Endothelial cell of hepatic sinusoid (primary cell): Measurements from ENCODE around the gene OTOP3.
"Not testable (repeated sequence)": the region's sequence is repeated elsewhere in the genome, so short reads cannot be mapped to it uniquely, and the experiment has no call there.

Experiments
- in situ Hi-C: cut with HindIII; loops from 2 replicates; pipeline ENCODE4 v1.10.0; 2017; ENCODE audit warnings: low sequenced_read_pairs

OTOP3 gene

DNA sequence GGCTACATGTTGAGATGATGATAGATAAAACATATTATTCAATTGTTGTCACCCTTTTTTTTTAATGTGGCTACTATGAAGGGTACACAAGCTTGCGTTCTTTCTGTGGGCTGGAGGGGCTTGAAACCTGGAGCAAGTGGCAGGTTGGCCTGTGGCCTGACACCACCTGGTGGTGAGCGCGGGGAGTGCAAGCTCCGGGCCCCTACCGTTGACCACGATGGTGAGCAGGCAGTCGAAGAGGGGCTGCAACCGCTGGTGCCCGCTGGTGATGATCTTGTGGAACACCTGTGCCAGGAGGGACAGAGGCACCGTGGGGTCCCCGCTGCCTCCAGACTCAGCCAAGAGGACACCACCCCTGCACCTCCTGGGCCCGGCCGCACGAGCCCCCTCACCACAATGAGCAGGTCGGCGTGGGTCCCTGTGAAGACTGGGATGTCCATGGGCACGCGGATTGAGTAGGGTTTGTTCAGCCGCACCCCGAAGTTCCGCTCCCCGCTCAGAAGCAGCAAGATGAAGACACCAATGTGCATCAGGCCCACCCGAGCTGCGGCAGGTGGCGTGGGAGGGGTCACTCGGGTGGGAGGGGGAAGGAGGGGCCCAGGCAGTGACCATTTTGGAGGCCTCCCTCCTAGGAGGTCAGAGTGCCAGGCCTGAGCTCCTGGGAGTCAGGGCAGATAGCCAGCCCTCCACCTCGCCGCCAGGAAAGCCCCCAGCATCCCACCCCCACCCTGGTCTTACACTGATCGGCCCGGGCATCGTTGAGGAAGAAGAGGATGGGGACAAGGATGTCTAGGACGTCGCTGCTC, 22.4 kb downstream of the OTOP3 start:
- in situ Hi-C loops = loop anchor here (5.0 kb wide), 1 partner anchor 59 kb away; no protein-coding TSS in a partner anchor

DNA sequence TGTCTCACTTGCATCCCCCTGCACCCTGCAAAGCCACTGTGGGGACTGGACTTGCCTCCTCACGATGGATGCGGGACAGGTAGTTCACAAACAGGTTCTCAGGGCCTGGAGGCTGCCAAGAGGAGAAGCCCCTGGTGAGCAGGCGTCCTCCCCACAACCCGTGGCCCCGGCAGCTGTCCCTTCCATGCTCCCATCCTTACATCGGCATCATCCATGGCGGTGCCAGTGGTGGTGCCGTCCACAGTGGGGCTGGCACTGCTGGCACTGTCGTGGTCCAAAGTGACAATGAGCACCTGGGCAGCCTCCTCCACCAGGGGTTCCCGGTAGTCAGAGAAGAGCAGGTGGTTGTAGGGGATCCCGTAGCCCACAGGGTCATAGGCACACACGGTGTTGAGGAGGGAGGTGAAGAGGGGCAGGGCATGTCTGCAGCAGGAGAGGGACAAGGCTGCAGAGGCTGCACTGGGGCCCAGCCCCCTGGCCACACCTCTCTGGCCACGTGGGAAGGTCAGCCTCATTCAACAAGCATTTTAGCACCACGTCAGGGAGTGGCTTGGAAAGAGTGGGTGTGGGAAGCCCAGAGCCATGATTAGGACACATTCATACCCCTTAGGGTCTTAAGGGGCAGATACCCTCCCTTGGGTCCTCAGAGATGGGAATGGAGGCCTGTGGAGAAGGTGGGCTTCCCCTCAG, 24.3 kb downstream of the OTOP3 start:
- in situ Hi-C loops = loop anchor here (5.0 kb wide), 1 partner anchor 57 kb away; no protein-coding TSS in a partner anchor

DNA sequence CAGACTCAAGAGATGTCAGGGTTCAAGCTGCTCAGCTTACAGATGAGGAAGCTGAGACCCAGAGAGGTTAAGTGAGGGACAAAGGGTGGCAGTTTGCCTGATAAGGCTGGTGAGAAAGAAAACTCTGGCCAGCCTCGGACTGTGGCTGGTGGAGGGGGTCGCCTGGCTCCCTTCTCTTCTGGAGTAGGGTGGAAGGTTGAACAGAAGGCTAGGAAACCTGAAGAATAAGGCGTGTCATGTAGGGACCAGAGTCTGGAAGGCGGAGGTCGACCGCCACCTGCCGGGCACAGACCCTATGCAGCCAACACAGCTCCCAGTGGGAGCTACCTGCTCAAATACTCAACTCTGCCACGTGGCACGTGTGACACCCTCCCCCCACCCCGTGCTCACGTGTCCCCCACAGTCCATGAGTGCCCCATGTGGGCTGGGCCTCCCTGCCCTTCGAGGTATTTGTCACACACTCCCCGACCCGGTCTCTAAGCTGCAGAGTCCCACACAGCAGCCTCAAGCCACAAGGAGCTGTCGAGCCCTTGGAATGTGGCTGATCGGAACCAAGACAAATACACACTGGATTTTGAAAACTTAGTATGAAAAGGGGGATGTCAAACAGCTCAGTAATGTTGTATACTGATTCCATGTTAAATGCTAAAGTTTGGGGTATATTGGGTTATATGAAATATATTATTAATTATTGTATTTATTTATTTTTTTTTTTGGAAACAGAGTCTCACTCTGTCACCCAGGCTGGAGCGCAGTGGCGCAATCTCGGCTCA, 25.1 kb downstream of the OTOP3 start:
- in situ Hi-C loops = no loop called here

DNA sequence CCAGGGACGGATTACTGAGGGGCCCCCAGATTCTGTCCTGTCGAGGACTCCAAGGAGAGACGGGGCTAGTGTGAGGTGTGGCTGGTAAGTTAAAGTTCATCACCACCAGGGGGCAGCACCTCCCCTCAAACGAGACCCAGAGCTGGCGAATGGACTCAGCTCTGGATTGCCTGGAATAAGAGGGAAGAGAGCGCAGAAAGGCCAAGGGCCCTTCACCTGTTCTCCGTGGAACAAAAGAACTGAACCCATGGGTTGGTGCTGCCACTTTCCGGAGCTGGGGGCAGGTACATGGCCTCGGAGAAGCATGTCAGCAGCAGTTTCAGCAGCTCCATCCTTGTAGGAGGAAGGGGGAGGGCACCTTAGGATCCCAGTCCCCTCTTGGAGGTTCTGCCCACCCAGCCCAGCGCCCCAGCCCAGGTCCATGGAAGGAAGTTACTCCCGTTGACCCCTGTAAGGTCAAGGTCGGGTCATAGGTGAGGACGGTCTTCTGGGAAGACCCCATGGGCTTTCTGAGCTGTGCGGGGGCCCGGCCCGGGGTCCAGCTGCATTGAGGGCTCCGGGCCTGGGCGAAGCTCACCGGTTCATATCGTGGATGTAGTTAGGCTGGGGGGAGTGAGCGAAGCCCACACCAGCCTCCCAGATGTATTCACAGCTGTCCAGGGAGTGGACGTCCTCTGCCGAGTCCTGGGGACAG, 26.1 kb downstream of the OTOP3 start:
- in situ Hi-C loops = no loop called here

DNA sequence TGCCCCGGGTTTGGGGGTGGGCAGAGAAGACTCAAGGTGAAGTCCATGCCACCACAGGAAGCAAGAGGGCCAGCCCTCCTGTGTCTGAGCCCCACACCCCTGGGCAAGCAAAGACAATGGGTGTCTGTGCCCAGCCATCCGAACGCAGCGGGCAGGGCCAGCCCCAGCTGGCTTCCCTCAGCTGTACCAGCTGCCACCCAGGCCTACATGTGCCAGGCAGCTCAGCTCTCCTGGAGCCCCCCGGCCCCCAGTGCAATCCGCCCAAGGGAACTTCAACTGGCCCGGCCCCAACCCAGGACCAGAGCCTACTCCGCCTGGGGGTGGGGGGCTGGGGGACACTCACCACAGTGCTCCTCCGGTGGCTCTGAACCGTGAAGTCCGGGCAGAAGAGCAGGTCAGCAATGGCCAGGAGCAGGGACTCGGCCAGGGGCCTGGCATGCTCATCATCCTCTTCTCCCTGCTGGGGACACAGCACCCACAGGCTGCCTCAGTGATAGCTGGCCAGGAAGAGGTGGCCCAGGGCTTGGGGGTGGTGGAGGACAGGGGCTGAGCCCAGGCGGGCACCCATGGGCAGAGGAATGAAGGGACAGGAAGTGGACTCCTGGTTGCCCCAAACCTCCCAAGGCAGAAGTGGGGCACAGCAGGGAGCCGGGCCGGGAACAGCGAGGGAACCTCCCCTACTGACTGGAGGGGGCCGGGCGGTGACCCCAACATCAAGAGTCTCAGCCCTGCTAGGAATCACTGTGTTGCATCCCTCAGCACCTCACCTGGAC, 27.1 kb downstream of the OTOP3 start:
- in situ Hi-C loops = no loop called here

DNA sequence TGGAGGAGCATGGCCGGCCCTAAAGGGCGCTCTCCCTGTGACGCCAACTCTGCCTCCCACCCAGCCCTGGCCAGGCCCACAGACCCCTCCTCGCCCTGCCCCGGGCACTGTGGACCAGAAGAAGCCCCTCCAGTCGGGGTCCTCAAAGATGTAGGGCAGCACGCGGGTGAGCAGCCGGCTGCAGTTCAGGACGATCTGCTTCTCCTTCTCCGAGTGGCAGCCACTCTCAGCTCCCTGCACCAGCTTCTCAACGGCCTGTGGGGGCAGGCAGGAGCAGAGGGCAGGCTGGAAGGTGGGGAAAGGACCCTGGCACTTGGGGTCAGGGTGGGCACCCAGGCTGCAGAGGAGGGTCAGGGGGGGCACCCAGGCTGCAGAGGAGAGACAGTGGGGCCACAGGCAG, 28.0 kb downstream of the OTOP3 start:
- in situ Hi-C loops = no loop called here

DNA sequence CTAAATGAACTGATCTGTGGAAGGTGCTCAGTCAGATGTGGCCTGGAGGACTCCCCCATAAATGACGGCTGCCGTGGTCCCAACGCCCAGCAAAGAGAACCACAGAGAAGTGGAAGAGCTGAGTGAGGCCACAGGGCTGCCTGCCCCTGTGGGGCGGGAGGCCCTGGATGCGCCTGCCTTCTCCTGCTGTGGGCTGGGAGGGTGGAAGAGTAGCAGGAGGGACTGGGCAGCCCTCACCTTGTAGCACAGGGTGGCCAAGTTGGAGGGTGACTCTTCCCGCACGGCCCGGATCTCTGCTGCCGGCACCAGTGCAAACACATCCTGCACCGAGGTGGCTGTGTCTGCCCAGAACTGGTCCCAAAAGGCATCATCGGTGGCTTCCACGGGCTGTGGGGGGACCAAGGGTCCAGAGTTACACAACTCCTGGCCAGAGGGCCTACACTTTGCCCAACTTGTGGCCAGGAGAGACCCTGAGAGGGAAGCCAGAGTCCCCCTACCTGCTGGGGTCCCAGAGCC, 28.6 kb downstream of the OTOP3 start:
- in situ Hi-C loops = no loop called here

DNA sequence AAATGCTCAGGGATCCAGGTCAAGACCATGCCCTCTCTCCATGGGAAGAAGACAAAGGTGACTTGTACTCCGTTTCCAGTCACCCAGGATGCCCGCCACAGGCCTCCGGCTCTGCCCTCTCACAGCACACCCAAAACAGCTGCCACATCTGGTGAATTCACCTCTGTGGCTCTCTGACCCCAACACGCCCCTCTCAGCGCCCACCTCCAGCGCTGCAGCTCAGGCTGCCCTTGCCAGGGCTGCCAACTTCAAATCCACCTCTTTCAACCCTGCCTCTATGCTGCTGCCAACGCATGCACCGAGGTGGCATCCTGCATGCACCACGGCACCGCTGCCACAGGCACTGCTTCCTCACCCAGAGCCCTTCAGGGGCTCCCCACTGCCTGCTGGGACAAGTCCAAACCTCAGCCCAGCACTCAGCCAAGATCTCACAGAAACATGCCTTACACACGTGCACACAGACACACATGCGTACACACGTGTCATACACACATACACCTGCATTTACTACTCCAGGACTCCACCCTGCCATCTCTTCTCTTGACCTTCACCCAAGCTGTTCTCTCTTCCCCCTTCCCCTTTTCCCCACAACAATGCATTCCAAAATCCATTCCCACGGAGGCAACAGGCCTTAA, 29.4 kb downstream of the OTOP3 start:
- in situ Hi-C loops = no loop called here

DNA sequence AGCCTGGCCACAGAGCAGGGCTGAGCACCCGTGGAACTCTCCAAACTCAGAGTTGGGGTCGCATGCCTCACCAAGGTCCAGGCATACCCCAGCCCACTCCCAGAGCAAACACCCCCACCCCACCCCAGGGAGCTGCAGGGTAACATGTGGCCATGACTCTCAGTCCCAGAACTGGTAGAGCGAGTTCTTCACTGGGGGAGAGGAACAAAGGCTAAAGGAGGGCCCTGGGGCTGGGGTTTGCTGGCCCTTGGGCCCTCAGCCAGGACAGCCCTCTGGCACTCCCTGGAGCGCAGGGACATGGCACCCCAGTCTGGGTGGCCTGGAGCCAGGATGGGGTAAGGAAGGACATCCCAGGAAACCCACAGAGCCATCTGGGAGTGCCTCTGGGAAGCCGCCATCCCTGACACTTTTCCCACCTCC, 32.7 kb downstream of the OTOP3 start:
- in situ Hi-C loops = no loop called here

DNA sequence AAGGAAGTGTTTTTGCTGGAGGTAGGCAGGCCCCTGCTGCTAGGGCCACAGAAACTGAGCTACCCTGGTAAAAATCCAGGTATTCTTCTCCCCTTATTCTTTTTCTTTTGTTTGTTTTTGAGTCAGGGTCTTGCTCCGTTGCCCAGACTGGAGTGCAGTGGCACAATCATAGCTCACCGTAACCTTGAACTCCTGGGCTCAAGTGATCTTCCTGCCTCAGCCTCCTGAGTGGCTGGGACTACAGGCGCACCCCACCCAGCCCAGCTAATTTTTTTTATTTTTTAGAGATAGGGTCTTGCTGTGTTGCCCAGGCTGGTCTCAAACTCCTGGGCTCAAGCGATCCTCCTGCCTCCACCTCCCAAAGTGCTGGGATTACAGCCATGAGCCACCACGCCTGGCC, 33.8 kb downstream of the OTOP3 start:
- in situ Hi-C loops = not testable (repeated sequence)

DNA sequence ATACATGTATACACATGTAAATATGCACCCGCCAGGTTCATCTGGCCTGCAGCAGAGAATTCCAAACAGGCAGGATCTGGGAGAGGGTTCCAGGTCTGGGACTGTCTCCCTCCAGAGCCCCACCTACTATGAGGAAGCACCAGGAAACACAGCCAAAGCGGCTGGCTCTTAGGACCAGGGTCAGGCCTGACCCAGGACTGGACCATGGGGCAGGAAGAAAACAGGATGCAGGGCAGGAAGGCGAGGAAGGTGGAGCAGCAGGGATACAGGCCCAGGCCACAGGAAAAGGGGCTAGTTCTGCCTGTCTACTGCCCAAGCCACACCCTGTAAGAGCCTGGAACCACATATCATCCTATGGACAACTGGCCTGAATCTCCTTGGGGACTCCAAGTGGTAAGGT, 34.7 kb downstream of the OTOP3 start:
- in situ Hi-C loops = no loop called here

DNA sequence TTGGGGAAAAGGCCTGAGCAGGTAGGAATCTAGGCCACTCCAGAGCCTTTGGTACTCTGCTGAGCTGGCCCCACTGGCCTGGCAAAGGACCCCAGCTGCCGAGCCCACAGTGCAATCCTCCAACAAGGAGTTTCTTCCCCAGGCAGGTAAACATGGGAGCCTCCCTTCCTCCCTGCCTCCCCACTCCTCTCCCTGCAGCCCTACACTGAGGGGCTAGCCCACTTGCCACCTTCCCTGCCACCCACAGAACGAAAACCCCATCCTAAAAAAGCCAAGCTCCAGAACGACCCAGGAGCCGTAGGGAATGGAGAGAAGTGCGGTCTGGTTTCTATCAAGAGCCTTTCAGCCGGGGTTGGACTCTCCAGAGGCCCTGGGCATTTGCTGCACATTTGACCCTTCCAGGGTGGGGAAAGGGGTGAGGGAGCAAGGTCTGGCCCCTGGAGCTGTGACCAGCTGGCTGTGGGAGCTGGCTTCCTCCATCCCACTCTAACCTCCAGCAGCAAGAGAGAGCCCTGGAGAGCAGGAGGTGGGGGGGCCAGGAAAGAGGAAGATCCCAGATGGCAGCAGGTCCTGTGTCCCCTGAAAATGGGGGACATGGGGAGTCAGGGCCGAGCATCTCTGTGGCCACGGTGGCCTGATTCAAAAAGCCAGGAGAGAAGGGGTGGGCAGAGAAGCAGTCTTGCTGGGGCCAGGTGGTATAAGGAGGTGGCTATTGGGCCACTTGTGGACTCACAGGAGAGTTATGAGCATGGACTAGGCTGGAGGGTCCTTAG, 35.6 kb downstream of the OTOP3 start:
- in situ Hi-C loops = no loop called here

DNA sequence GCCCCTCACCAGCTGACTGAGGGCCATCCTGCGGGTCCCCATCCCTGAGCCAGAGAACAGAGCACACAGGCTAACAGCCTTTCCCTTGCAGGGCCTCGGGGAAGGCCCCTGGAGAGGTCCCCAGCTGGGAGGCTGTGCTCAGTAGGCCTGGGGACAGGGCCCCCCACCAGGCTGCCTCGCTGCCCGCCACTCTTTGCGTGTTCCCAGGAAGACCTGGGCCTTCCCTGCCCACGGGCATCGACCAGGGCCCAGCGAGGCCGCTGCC, 36.1 kb downstream of the OTOP3 start:
- in situ Hi-C loops = no loop called here

DNA sequence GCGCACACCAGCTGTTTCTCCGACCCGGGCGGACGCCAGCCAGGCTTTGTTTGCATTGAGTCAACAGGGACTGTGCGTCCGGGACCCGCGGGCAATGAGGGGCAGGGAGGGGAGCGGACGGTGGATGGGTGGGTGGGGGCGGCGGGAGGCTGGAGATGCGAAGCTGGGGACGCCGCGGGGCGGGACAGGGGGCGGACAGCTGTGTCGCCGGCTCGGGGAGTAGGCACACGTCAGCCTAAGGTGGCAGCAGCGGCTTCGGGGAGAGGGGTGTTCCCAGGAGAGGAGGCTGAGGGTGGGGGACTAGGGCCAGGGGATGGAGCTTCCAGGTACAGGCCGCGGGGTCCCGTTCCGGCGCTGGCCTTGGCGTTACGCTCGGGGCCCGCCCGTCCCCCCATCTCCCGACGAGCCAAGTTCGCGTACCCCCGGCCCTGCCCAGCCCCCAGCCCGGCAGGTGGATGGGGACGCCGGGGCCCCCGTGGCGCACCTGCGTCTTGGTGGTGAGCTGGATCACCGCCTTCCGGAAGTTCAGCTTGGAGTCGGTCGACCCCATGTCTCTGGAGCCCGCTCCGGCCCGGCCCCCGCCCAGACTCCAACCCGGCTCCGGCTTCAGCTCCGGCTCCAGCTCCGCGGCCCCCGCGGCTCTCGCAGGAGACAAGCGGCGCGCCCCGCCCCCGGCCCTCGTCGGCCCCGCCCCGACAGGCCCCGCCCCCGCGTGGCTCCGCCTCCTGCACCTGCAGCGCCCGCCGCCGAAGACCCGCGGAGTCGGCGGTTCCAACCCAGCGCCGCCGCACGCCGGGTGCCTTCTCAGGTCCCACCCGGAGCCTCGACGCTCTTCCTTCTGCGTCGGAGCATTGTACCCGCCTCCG, 36.6 kb downstream of the OTOP3 start, which contains the start of gene HID1:
Gene HID1 (minus strand): TSS at position 653 of the 866 bp plus-strand sequence. CDS start 103 bp downstream, at position 550.
- in situ Hi-C loops = no loop called here

DNA sequence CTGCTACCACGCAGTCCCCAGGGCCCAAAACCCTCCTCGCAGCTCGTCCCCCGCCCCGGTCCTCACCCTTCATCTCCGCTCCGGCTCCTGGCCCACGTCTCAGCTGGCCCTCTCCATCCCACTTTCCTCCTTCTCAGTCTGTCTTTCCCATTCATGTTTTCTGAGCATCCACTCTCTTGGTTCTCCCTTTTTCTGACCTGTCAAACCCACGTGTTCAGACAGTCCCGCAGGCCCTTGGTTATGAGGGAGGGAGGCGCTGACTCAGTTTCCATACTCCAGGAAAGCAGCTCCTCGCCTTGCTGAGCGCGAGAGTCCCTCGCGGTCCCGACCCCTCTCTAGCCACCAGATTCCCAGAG, 37.3 kb downstream of the OTOP3 start:
- in situ Hi-C loops = no loop called here

DNA sequence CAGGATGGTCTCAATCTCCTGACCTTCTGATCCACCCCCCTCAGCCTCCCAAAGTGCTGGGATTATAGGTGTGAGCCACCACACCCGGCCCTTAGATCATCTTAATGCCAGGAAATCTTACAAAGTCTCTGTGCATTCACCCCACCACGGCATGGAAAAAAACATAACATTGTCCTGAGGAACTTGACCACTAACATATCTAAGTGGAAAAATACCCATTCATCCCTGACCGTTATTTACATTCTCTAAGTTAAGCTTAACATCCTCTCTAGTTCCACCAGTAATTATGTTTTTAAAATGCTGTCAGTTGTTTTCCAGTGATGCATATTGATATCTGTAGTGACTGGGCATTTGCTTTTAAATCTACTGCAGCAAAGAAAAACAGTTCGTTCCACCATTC, 40.2 kb downstream of the OTOP3 start:
- in situ Hi-C loops = no loop called here

DNA sequence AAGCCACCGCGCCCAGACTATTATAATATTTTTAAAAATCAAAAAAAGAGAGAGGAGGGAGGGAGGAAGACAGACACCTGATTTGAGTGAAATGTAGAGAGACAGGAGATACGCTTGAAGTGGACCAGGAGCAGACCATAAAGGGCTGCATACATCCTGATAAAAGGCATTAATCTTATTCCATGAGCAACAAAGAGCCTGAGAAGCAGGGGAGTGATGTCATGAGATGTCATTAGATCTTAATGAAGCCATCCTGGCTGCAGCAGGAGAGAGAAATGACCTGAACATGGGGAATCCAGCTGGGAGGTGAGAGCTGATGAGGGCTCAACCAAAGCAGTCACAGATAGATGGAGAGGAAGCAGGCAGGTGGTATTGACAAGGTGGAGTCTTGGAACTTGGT, 42.1 kb downstream of the OTOP3 start:
- in situ Hi-C loops = no loop called here

DNA sequence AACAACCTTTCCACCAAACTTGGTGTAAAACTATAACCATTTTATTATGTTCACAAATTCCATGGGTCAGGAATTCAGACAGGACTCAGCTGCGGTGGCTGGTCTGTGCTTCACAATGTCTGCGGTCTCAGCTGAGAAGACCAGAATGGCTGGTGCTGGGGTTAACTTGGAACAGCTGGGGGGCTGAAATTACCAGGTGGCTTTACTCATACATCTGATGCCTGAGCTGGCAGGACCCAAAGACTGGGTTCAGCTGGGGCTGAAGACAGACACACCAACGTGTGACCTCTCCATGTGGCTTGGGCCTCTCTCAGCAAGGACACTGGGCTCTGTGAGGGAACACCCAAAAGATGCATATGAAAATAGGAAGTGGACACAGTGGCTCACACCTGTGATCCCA, 42.5 kb downstream of the OTOP3 start:
- in situ Hi-C loops = no loop called here
